ENCODE measurements around the gene CD244.

Gene CD244

DNA sequence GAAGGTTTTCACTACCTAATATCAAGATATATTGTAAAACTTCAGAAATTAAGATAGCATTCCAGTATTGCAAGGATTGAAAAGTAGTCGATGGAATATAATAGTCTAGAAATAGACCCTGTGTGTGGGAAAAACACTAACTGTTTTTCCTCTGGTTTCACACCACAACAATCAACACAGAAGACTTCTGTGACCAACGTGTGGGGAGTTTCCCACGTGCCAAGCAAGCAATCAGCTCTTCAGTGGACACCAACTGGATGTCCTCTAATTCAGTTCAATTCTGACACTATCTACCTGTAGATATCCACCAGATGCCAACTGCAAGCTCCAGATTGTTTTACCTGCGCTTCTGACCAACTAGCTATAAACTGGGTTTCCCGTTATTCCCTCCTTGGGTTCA is 12.1 kb downstream of the CD244 start:
- Mint-ChIP-seq H3K27ac (no peak overlapping the region), H3K9me3 (no peaks in the 10 kb centered on the region), H3K4me1 (ENCODE audit: low read depth) (no peaks in the 10 kb centered on the region), H3K4me3 (no peak overlapping the region), H3K27me3 (no peaks in the 10 kb centered on the region), H3K36me3 (ENCODE audit: low read depth) (no peaks in the 10 kb centered on the region)
- intact Hi-C loops (cut with micrococcal nuclease): no loop called here

DNA sequence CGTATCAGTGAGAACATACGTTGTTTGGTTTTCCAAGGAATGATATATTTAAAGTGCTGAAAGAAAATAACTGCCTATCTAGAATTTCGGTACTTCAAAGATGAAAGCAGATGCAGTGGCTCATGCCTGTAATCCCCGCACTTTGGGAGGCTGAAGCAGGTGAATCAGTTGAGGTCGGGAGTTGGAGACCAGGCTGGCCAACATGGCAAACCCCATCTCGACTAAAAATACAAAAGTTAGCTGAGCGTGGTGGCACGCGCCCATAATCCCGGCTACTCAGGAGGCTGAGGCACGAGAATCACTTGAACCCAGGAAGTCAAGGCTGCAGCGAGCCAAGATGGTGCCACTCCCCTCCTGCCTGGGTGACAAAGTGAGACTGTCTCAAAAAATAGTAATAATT is 16.4 kb downstream of the CD244 start:
- Mint-ChIP-seq H3K27me3 (no peaks in the 10 kb centered on the region), H3K4me3 (no peak overlapping the region), H3K9me3 (no peaks in the 10 kb centered on the region), H3K36me3 (ENCODE audit: low read depth) (no peaks in the 10 kb centered on the region), H3K27ac (no peak overlapping the region), H3K4me1 (ENCODE audit: low read depth) (peaks cover 11% of the 10 kb centered on the region)
- intact Hi-C loops (cut with micrococcal nuclease): no loop called here

DNA sequence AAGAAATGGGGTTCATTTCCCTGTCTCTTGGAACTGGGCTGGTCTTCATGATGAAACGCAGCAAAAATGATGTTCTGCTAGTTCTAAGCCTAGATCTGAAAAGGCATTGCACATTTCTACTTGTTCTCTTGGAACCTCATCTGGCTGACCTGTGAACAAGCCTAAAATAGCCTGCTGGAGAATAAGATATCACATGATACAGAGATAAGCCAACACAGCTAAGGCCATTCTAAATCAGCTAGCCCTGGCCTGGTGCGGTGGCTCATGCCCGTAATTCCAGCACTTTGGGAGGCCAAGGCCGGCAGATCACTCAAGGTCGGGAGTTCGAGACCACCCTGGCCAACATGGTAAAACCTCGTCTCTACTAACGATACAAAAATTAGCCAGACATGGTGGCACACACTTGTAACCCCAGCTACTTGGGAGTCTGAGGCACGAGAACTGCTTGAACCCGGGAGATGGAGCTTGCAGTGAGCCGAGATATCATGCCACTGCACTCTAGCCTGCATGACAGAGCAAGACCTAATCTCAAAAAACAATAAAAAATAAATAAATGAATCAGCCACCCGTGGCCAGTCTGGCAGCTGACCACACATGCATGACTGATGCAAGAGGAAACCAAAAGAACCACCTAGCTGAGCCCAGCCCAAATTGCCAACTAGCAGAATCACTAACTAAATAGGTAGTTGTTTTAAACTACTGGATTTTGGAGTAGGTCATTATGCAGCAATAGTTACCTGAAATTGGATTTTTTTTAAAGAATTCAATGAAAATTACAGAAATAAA is 18.0 kb downstream of the CD244 start:
- H3K4me1 Mint-ChIP-seq (ENCODE audit: low read depth): peaks cover 15% of the 10 kb centered on the region
- H3K9me3 Mint-ChIP-seq: no peaks in the 10 kb centered on the region
- no peak overlapping the region for H3K27ac Mint-ChIP-seq
- H3K36me3 Mint-ChIP-seq (ENCODE audit: low read depth): no peaks in the 10 kb centered on the region
- H3K4me3 Mint-ChIP-seq: no peak overlapping the region
- intact Hi-C loops (cut with micrococcal nuclease): no loop called here
- H3K27me3 Mint-ChIP-seq: no peaks in the 10 kb centered on the region

DNA sequence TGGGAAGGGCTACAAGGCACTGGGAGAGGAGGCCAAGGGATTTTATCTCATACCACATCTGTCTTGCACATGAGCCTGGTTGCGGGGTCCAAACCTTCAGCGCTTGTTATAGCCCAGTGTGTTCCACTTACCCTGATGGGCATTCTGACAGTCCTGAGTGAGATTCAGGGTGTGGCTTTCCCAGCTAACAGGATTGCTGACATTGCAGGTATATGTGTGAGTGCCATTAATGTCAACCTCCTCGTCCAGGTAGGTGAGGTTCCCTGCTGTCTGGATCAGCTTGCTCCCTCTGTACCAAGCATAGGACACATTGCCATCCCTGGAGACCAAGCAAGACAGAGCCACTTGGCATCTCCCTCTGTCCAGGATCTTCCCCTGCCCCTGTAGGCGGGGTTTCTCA is 21.6 kb downstream of the CD244 start:
- intact Hi-C loops (cut with micrococcal nuclease): no loop called here
- H3K9me3 Mint-ChIP-seq: no peaks in the 10 kb centered on the region
- no peaks in the 10 kb centered on the region for H3K36me3 Mint-ChIP-seq (ENCODE audit: low read depth)
- H3K27ac Mint-ChIP-seq: no peak overlapping the region
- H3K4me1 Mint-ChIP-seq (ENCODE audit: low read depth): peaks cover 35% of the 10 kb centered on the region
- H3K27me3 Mint-ChIP-seq: no peaks in the 10 kb centered on the region
- no peak overlapping the region for H3K4me3 Mint-ChIP-seq

DNA sequence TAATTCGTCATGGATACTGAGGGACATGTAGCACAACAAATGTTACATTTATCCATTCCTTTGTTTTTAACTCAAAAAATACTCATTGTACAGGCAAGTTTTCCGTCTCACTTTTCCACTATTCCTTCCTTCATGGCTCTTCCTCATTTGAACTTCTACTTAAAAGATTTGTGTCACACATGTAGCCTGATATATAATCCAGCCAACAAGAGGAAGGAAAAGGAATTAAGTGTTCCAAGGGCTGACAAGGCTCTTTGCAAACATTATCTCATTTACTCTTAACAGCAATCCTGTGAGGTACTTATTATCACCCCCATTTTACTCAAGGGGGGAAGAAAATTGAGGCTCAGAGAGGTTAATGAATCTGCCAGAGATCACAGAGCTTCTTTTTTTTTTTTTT is 22.9 kb downstream of the CD244 start:
- no peaks in the 10 kb centered on the region for H3K36me3 Mint-ChIP-seq (ENCODE audit: low read depth)
- no peaks in the 10 kb centered on the region for H3K27me3 Mint-ChIP-seq
- no peak overlapping the region for H3K27ac Mint-ChIP-seq
- H3K9me3 Mint-ChIP-seq: no peaks in the 10 kb centered on the region
- H3K4me3 Mint-ChIP-seq: no peak overlapping the region
- H3K4me1 Mint-ChIP-seq (ENCODE audit: low read depth): peaks cover 32% of the 10 kb centered on the region
- intact Hi-C loops (cut with micrococcal nuclease): loop anchor here (5.0 to 10.0 kb wide), 2 partner anchors 38 to 415 kb away; no protein-coding TSS in a partner anchor

DNA sequence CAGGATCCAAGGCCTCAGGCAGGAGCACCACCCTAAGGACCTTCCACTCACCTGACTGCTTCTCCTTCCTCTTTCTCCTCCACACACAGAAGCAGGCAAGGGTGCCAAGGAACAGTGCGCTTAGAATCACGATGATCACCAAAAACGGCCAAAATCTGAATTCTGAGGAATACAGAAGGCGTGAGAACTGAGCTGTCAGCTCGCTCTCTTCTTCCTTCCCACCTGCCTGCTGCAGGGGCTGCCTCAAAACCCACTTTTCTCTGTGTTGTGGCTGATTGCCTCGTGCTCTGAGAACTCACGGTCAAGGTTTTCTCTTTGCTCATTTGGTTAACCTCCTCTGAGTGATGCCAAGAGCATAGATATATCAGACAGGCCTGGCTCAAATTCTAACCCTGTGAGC is 23.8 kb downstream of the CD244 start:
- no peak overlapping the region for H3K4me3 Mint-ChIP-seq
- H3K4me1 Mint-ChIP-seq (ENCODE audit: low read depth): peaks cover 32% of the 10 kb centered on the region
- intact Hi-C loops (cut with micrococcal nuclease): loop anchor here (5.0 to 10.0 kb wide), 2 partner anchors 38 to 414 kb away; no protein-coding TSS in a partner anchor

DNA sequence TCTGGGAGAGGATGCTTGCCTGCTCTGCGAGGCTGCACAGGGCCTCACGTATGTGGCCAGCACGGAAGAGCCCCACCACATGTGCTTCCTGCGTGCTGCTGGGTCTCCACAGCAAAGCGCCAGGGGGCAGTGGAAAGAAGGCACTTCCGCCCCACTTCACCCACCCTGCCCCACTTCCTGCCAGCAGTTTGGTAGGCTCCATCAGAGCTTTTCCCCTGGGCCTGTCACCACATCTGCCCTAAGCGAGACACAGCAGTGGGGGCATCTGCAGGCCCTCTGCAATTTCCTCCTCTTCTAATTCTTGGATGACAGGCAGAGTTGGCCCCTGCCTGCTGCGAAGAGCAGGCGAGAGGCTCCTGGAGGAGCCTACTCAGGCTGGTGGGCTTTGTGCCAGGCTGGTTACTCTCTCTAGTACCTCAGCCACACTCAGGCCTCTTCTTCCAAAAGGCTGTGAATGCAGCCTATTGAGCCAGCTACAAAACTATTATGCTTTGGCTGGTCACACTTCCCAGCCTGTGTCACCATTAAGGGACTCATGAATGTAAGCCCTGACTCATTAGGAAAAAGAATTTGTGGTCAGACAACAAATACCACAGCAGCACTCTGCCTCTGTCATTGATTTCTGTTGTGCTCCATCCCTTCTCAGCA is 25.0 kb downstream of the CD244 start:
- Mint-ChIP-seq H3K36me3 (ENCODE audit: low read depth) (no peaks in the 10 kb centered on the region), H3K4me1 (ENCODE audit: low read depth) (peaks cover 29% of the 10 kb centered on the region), H3K4me3 (no peak overlapping the region), H3K27ac (no peak overlapping the region), H3K27me3 (no peaks in the 10 kb centered on the region), H3K9me3 (no peaks in the 10 kb centered on the region)
- intact Hi-C loops (cut with micrococcal nuclease): loop anchor here (5.0 to 10.0 kb wide), 2 partner anchors 40 to 413 kb away; no protein-coding TSS in a partner anchor

More for the DNA sequence above, 23.8 kb downstream of the CD244 start:
- Mint-ChIP-seq H3K9me3 (no peaks in the 10 kb centered on the region), H3K36me3 (ENCODE audit: low read depth) (no peaks in the 10 kb centered on the region), H3K27me3 (no peaks in the 10 kb centered on the region), H3K27ac (no peak overlapping the region)

DNA sequence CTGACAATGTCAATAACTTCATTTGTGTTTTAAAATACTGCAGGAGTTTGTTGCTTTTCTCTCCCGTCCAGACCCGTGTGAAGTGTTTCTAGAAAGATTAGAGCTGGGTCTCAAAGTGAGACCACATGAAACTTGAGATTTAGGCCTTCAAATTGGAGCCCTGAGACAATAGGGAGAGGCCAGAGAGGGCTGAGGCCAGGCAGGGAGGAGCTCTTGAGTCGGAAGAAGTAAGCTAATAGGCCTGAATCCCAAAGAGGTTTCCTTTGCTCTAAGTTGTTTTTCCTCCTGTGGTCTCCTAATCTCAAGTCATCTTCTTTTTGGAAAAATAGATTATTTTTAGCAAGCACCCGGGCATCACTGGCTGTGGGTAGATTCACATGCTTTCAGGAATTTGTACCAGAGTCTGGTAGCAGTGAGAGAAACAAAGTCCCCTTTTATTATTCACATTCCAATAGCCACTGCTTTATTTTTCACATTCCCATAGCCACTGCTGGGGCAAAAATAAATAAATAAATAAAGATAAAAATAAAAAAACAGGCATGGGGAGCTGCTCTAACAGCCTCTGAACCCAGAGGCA is 25.6 kb downstream of the CD244 start:
- Mint-ChIP-seq H3K4me3 (no peak overlapping the region), H3K27me3 (no peaks in the 10 kb centered on the region), H3K4me1 (ENCODE audit: low read depth) (peaks cover 26% of the 10 kb centered on the region), H3K9me3 (no peaks in the 10 kb centered on the region), H3K27ac (no peak overlapping the region), H3K36me3 (ENCODE audit: low read depth) (no peaks in the 10 kb centered on the region)
- intact Hi-C loops (cut with micrococcal nuclease): loop anchor here (5.0 to 10.0 kb wide), 2 partner anchors 40 to 412 kb away; no protein-coding TSS in a partner anchor

DNA sequence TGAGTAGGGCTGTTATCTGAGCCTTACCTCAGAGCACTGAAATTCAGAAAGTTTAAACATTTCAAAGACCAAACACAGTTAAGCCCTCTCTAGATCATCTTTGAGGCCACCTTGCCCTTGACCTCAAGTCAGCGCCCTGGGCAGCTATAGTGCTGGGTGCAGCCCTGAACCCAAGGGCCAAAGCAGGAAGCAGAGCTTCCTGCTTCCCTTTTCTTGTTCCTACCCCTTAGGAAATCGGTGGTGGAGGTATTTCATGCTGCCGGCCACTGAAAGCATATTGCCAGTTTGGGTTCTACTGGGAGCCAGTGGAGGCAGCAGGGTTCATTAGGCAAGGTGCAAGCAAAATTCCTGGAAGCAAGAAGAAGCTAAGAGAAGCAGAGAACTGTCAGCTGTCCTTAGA is 26.1 kb downstream of the CD244 start:
- peaks cover 26% of the 10 kb centered on the region for H3K4me1 Mint-ChIP-seq (ENCODE audit: low read depth)
- intact Hi-C loops (cut with micrococcal nuclease): loop anchor here (5.0 to 10.0 kb wide), 2 partner anchors 41 to 412 kb away; no protein-coding TSS in a partner anchor
- no peaks in the 10 kb centered on the region for H3K9me3 Mint-ChIP-seq
- no peak overlapping the region for H3K4me3 Mint-ChIP-seq
- H3K27me3 Mint-ChIP-seq: no peaks in the 10 kb centered on the region
- no peak overlapping the region for H3K27ac Mint-ChIP-seq
- H3K36me3 Mint-ChIP-seq (ENCODE audit: low read depth): no peaks in the 10 kb centered on the region

DNA sequence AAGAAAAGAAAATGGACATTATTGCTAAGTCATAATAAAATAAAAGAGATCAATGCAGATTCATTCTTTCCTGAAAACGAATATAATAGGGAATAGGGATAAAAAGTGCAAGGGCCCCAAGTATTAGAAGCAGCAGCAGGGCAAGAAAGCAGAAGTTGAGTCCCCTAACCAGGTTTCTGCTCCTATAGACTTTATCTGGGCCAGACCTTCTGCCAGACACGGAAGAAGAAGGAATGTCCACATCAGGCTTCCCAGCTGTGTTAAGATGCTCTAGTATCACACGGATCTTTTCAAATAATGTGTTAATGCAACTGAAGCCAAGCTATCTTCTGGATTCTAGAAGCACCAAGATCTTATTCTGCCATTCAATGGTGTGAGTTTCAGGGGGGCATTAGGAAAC is 26.9 kb downstream of the CD244 start:
- Mint-ChIP-seq H3K36me3 (ENCODE audit: low read depth) (no peaks in the 10 kb centered on the region), H3K27ac (no peak overlapping the region)

DNA sequence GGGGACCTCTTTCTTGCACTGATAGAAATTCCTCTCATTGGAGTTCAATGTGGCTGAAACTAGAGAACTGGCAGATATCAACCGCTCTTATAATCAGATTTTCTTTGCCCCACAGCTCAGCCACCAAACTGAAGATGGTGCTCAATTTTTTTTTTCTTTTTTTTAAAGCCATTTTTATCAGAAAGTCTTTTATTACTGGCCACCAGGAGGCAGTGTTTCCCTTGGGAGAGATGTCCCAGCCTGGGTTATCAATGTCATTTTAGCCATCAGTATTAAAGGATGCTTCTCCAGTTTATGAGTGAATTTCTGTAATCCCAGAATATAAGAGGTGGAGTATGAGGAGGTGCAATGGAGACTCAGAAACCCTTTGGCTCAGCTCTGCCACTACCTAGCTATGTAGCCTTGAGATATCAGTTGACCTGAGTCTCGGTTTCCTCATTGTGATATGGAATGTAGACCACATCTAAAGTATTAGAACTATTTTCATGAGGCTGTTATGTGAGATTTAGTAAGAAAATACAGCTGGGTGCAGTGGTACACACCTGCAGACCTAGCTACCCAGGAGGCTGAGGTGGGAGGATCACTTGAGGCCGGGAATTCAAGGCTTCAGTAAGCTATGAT is 27.6 kb downstream of the CD244 start:
- Mint-ChIP-seq H3K4me1 (ENCODE audit: low read depth) (peaks cover 26% of the 10 kb centered on the region), H3K4me3 (no peak overlapping the region)

More for the DNA sequence above, 26.9 kb downstream of the CD244 start:
- H3K27me3 Mint-ChIP-seq: no peaks in the 10 kb centered on the region
- no peaks in the 10 kb centered on the region for H3K9me3 Mint-ChIP-seq
- no peak overlapping the region for H3K4me3 Mint-ChIP-seq
- peaks cover 26% of the 10 kb centered on the region for H3K4me1 Mint-ChIP-seq (ENCODE audit: low read depth)
- intact Hi-C loops (cut with micrococcal nuclease): loop anchor here (1.0 to 10.0 kb wide), 4 partner anchors 42 to 411 kb away; no protein-coding TSS in a partner anchor

DNA sequence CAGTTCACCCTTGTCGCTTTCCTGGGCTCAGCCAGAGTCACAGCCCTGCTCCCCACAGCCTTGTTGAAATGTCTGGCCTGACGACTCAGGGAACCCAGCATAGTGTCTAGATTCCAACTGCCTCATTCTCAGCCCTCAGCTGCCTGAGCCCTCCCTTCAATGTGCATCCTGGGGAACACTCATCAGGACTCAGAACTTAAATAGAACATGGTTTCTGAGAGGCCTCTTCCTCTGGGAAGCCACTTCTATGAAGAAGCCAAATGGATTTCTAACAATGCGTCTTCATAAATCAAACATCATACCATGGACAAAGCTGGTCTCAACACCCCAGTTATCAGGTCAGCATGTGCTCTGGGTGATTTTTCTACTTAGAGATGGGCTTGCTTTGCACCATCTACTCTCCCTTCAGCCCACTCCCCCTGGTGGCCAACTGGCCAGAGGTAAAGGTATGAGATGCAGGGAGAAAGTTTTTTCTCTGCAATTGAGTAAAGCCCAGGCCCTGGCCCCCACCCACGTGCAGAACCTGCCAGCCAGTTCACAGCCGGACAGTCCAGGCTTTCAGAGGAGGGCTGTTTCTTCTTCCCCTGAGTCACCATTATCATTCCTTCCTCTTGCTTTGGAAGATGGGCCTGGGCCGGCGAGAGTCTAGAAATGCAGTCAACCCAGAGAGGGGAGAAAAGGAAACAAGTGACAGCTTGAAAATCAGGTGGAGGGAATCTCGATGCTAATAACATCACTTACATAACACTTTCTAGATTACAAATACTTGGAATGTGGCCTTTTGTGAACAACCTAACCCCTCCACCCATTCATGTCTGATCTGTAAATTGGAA is 32.1 kb downstream of the CD244 start:
- H3K27ac Mint-ChIP-seq: no peak overlapping the region
- no peaks in the 10 kb centered on the region for H3K36me3 Mint-ChIP-seq (ENCODE audit: low read depth)
- no peak overlapping the region for H3K4me3 Mint-ChIP-seq
- H3K27me3 Mint-ChIP-seq: no peaks in the 10 kb centered on the region
- H3K4me1 Mint-ChIP-seq (ENCODE audit: low read depth): peaks cover 10% of the 10 kb centered on the region
- intact Hi-C loops (cut with micrococcal nuclease): loop anchor here (1.0 to 10.0 kb wide), 4 partner anchors 53 to 406 kb away; no protein-coding TSS in a partner anchor
- no peaks in the 10 kb centered on the region for H3K9me3 Mint-ChIP-seq

More for the DNA sequence above, 27.6 kb downstream of the CD244 start:
- no peaks in the 10 kb centered on the region for H3K36me3 Mint-ChIP-seq (ENCODE audit: low read depth)
- H3K9me3 Mint-ChIP-seq: no peaks in the 10 kb centered on the region
- no peaks in the 10 kb centered on the region for H3K27me3 Mint-ChIP-seq
- peak overlapping the region; percentile 24 for H3K27ac Mint-ChIP-seq
- intact Hi-C loops (cut with micrococcal nuclease): loop anchor here (1.0 to 10.0 kb wide), 6 partner anchors 42 to 410 kb away; no protein-coding TSS in a partner anchor

DNA sequence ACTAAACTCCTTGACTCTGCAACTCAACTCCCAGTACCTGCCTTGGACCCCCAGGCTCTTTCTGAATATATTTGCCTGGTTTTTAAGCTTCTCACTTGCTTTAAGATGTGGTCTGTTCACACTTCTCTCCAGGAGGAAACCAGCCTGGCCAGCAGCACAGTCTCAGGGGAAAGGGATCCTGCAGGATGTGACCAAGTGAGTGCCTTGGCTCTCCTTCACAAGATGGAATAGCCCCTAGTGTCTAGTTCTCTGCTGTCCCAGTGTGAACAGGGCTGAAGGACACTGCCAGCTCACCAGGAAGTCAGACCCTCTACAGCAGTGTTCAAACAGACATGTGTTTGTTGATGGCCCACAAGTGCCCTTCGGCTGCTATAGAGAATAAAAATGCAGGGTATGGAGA is 32.9 kb downstream of the CD244 start:
- H3K4me1 Mint-ChIP-seq (ENCODE audit: low read depth): peaks cover 10% of the 10 kb centered on the region

More for the DNA sequence above, 32.9 kb downstream of the CD244 start:
- H3K4me3 Mint-ChIP-seq: no peak overlapping the region
- no peaks in the 10 kb centered on the region for H3K36me3 Mint-ChIP-seq (ENCODE audit: low read depth)
- no peaks in the 10 kb centered on the region for H3K27me3 Mint-ChIP-seq
- intact Hi-C loops (cut with micrococcal nuclease): loop anchor here (1.0 to 10.0 kb wide), 4 partner anchors 52 to 405 kb away; no protein-coding TSS in a partner anchor
- H3K27ac Mint-ChIP-seq: no peak overlapping the region
- no peaks in the 10 kb centered on the region for H3K9me3 Mint-ChIP-seq
